ENCODE data around the gene SULT1C4.

SULT1C4 gene

GRCh38 chr2:108377815-108378630 lies at the start of gene SULT1C4:
SULT1C4 (plus strand) TSS chr2:108377954; CDS start chr2:108378338, 384 bp downstream.
- no peaks in the 10 kb centered on the region for H3K79me2 ChIP-seq (ENCODE audit: insufficient read depth, low read length)
- peaks cover 7% of the 10 kb centered on the region for H3K27me3 ChIP-seq (ENCODE audit: insufficient read depth, low read length, poor library complexity)
- no peak within 1 kb of the TSS for H3K9ac ChIP-seq (ENCODE audit: low read depth, low read length)
- H3K9me3 ChIP-seq (ENCODE audit: insufficient read depth, low read length, severe bottlenecking): no peaks in the 10 kb centered on the region
- H3K4me2 ChIP-seq (ENCODE audit: insufficient read depth, low read length): no peak within 1 kb of the TSS
- DNase-seq (no peak), ATAC-seq (ENCODE audit: insufficient read depth, low read depth) (no peak)
- no peak within 1 kb of the TSS for H3K4me3 ChIP-seq (ENCODE audit: low read depth in 1 of 2, low read length in 2 of 2)
- H2AFZ ChIP-seq (ENCODE audit: low read depth, low read length): no peak within 1 kb of the TSS
- no peak within 1 kb of the TSS for H3K27ac ChIP-seq (ENCODE audit: low read length)
- H3K4me1 ChIP-seq (ENCODE audit: insufficient read depth, low read length): no peaks in the 10 kb centered on the region
- no peak for TF ChIP-seq CTCF (IDR thresholded peaks at IDR 0.05; ENCODE audit: borderline replicate concordance, extremely low read depth, low read length, poor library complexity, severe bottlenecking)
- no peak for TF ChIP-seq EZH2 (IDR thresholded peaks at IDR 0.05; ENCODE audit: borderline replicate concordance, low read depth, low read length, severe bottlenecking)
- no peaks in the 10 kb centered on the region for H3K36me3 ChIP-seq (ENCODE audit: insufficient read depth, low read length)
- H4K20me1 ChIP-seq (ENCODE audit: insufficient read depth, low read length): no peaks in the 10 kb centered on the region

DNA sequence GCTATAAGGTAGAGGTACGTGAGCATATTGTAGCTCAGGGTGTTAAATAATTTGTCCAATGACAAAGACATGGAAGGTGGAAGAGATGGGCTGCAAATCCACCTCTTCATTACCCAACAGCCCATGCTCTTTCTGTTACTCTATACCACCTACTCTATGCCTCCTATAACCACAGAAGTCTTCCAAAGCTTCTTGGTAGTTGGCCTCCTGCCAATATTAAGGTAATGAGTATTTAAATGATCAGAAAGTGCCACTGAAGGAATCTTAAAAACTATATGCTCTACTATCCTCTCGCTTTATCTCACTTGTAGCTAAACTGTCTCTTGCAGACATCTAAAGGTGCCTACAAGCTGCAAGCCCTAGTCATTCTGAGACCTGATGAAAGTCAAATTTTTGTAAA lies 48.0 kb upstream of the SULT1C4 start:
- no peak for TF ChIP-seq CTCF (IDR thresholded peaks at IDR 0.05; ENCODE audit: borderline replicate concordance, extremely low read depth, low read length, poor library complexity, severe bottlenecking)
- TF ChIP-seq EZH2 (IDR thresholded peaks at IDR 0.05; ENCODE audit: borderline replicate concordance, low read depth, low read length, severe bottlenecking): no peak
- no peak for DNase-seq
- no peaks in the 10 kb centered on the region for H4K20me1 ChIP-seq (ENCODE audit: insufficient read depth, low read length)

GRCh38 chr2:108330979-108331378 lies 46.8 kb upstream of the SULT1C4 start:
- H3K4me2 ChIP-seq (ENCODE audit: insufficient read depth, low read length): no peak overlapping the region
- H3K9me3 ChIP-seq (ENCODE audit: insufficient read depth, low read length, severe bottlenecking): no peaks in the 10 kb centered on the region
- H3K27ac ChIP-seq (ENCODE audit: low read length): no peak overlapping the region
- H3K79me2 ChIP-seq (ENCODE audit: insufficient read depth, low read length): no peaks in the 10 kb centered on the region
- H3K4me1 ChIP-seq (ENCODE audit: insufficient read depth, low read length): no peaks in the 10 kb centered on the region
- no peak for TF ChIP-seq EZH2 (IDR thresholded peaks at IDR 0.05; ENCODE audit: borderline replicate concordance, low read depth, low read length, severe bottlenecking)
- TF ChIP-seq CTCF (IDR thresholded peaks at IDR 0.05; ENCODE audit: borderline replicate concordance, extremely low read depth, low read length, poor library complexity, severe bottlenecking): no peak
- H3K9ac ChIP-seq (ENCODE audit: low read depth, low read length): no peak overlapping the region
- H3K36me3 ChIP-seq (ENCODE audit: insufficient read depth, low read length): no peaks in the 10 kb centered on the region
- ATAC-seq (ENCODE audit: insufficient read depth, low read depth) (no peak), DNase-seq (no peak)
- H3K27me3 ChIP-seq (ENCODE audit: insufficient read depth, low read length, poor library complexity): no peaks in the 10 kb centered on the region
- H3K4me3 ChIP-seq (ENCODE audit: low read depth in 1 of 2, low read length in 2 of 2): no peak overlapping the region
- H2AFZ ChIP-seq (ENCODE audit: low read depth, low read length): no peak overlapping the region
- H4K20me1 ChIP-seq (ENCODE audit: insufficient read depth, low read length): no peaks in the 10 kb centered on the region

More for the DNA sequence above, 48.0 kb upstream of the SULT1C4 start:
- Histone ChIP-seq H3K36me3 (ENCODE audit: insufficient read depth, low read length) (no peaks in the 10 kb centered on the region), H3K9ac (ENCODE audit: low read depth, low read length) (no peak overlapping the region), H2AFZ (ENCODE audit: low read depth, low read length) (no peak overlapping the region), H3K9me3 (ENCODE audit: insufficient read depth, low read length, severe bottlenecking) (no peaks in the 10 kb centered on the region), H3K27me3 (ENCODE audit: insufficient read depth, low read length, poor library complexity) (no peaks in the 10 kb centered on the region), H3K27ac (ENCODE audit: low read length) (no peak overlapping the region), H3K79me2 (ENCODE audit: insufficient read depth, low read length) (no peaks in the 10 kb centered on the region), H3K4me2 (ENCODE audit: insufficient read depth, low read length) (no peak overlapping the region), H3K4me3 (ENCODE audit: low read depth in 1 of 2, low read length in 2 of 2) (no peak overlapping the region), H3K4me1 (ENCODE audit: insufficient read depth, low read length) (no peaks in the 10 kb centered on the region)
- no peak for ATAC-seq (ENCODE audit: insufficient read depth, low read depth)
